CD1c-positive myeloid dendritic cell (primary cell): Measurements from ENCODE around the gene ZNF358.
"Not testable (repeated sequence)": the region's sequence is repeated elsewhere in the genome, so short reads cannot be mapped to it uniquely, and the experiment has no call there.

Source experiments
- DNase-seq: peaks from one replicate; pipeline ENCODE4 v3.0.0-alpha.2; 2016; ENCODE audit errors: extremely low spot score

ZNF358 gene

GRCh38 chr19:7535998-7536695 lies 20.2 kb downstream of the ZNF358 start:
- peak; percentile 44 for DNase-seq

GRCh38 chr19:7538990-7539389 lies 23.1 kb downstream of the ZNF358 start:
- not testable (repeated sequence) for DNase-seq

GRCh38 chr19:7539827-7540425 lies 24.0 kb downstream of the ZNF358 start:
- no peak for DNase-seq

- DNase-seq, result no peak
These were observed 25.0 kb downstream of the ZNF358 start for GRCh38 chr19:7540761-7541474.

- no peak for DNase-seq
These were observed 25.5 kb downstream of the ZNF358 start for GRCh38 chr19:7541475-7541824.

GRCh38 chr19:7541828-7542443 lies 26.0 kb downstream of the ZNF358 start:
- DNase-seq, result no peak

GRCh38 chr19:7542556-7543348 lies 26.8 kb downstream of the ZNF358 start:
- no peak for DNase-seq

GRCh38 chr19:7544626-7545025 lies 28.7 kb downstream of the ZNF358 start:
- DNase-seq, result peak; percentile 91

- DNase-seq, result peak; percentile 63
These were observed 29.4 kb downstream of the ZNF358 start for GRCh38 chr19:7545300-7545699.

GRCh38 chr19:7545904-7546303 lies 30.0 kb downstream of the ZNF358 start:
- DNase-seq, result peak; percentile 88

GRCh38 chr19:7547159-7547558 lies 31.3 kb downstream of the ZNF358 start:
- no peak for DNase-seq

GRCh38 chr19:7549429-7550148 lies 33.7 kb downstream of the ZNF358 start:
- no peak for DNase-seq

GRCh38 chr19:7550169-7550770 lies 34.4 kb downstream of the ZNF358 start:
- no peak for DNase-seq

- DNase-seq, result no peak
These were observed 35.3 kb downstream of the ZNF358 start for GRCh38 chr19:7550987-7551761.

GRCh38 chr19:7552781-7553180 lies 36.9 kb downstream of the ZNF358 start:
- DNase-seq, result no peak

- no peak for DNase-seq
These were observed 38.7 kb downstream of the ZNF358 start for GRCh38 chr19:7554565-7554964.

- DNase-seq, result no peak
These were observed 39.3 kb downstream of the ZNF358 start for GRCh38 chr19:7554990-7555864.

GRCh38 chr19:7556696-7557315 lies 40.9 kb downstream of the ZNF358 start:
- DNase-seq, result no peak
